SK-N-SH (cell line): ENCODE measurements around the gene COQ3. TPM values are rescaled to one million over a fixed set of nuclear protein-coding genes. Genes with fewer than 3 reads are reported as not detected.

Source experiments
- CTCF ChIA-PET: fragments of 300-600, 350-600 bp; formaldehyde crosslinking; extraction: SDS; loops from one replicate; lab custom pipeline; 2021; lab: Yijun Ruan, JAX
- POLR2A ChIA-PET: fragments of 350-600 bp; sonication (Branson Sonifier 250); formaldehyde crosslinking; extraction: SDS; loops from one replicate; lab custom pipeline; 2020; ENCODE audit warnings: antibody characterized with exemption, inconsistent platforms; lab: Yijun Ruan, JAX
- DNase-seq: peaks from one replicate; pipeline ENCODE4 v3.0.0; 2012
- H2AFZ ChIP-seq: fragments of 200-600 bp; sonication (generic); 2 replicates; pipeline ENCODE4 v1.8.1; 2016; ENCODE audit warnings: antibody characterized with exemption, mild to moderate bottlenecking, low read depth
- H3F3A ChIP-seq: fragments of 200-600 bp; sonication (generic); replicated peaks from 2 replicates; pipeline ENCODE3; 2016; ENCODE audit warnings: antibody characterized with exemption, mild to moderate bottlenecking; ENCODE audit not compliant: insufficient read depth
- H3K27ac ChIP-seq, 2 experiments: fragments of 200-500 bp in 1 of 2; fragments of 200-600 bp in 1 of 2; sonication (Bioruptor generic) in 1 of 2; sonication (generic), shearing (Covaris generic) in 1 of 2; 2 replicates each; pipeline versions ENCODE4 v1.5.1 to v1.6.1; 2014 to 2016; ENCODE audit warnings: low read depth in 2 of 2, inconsistent platforms in 1 of 2, low read length in 1 of 2, mild to moderate bottlenecking in 1 of 2, mixed read lengths in 1 of 2
- H3K27me3 ChIP-seq: fragments of 200-600 bp; sonication (generic), shearing (Covaris generic); 2 replicates; pipeline ENCODE4 v1.6.1; 2016; ENCODE audit warnings: mixed run types; ENCODE audit not compliant: insufficient read depth
- H3K36me3 ChIP-seq, 2 experiments: fragments of 200-500 bp in 1 of 2; fragments of 200-600 bp in 1 of 2; sonication (Bioruptor generic) in 1 of 2; sonication (generic) in 1 of 2; replicated peaks in 1 of 2; 2 replicates each; pipeline versions ENCODE3 to v1.5.1; 2014 to 2016; ENCODE audit warnings: low read length in 1 of 2, mild to moderate bottlenecking in 1 of 2; ENCODE audit not compliant: insufficient read depth in 2 of 2, control insufficient read depth in 1 of 2
- H3K4me1 ChIP-seq, 2 experiments: fragments of 200-500 bp in 1 of 2; fragments of 200-600 bp in 1 of 2; sonication (Bioruptor generic) in 1 of 2; sonication (generic), shearing (Covaris generic) in 1 of 2; 2 replicates each; pipeline versions ENCODE4 v1.5.1 to v1.6.1; 2014 to 2016; ENCODE audit warnings: low read depth in 1 of 2, low read length in 1 of 2, mixed run types in 1 of 2; ENCODE audit not compliant: insufficient read depth in 2 of 2, control insufficient read depth in 1 of 2
- H3K4me2 ChIP-seq: fragments of 200-600 bp; sonication (generic), shearing (Covaris generic); 2 replicates; pipeline ENCODE4 v1.6.1; 2017; ENCODE audit warnings: mixed run types
- H3K4me3 ChIP-seq, 2 experiments: fragments of 200-500 bp in 1 of 2; fragments of 200-600 bp in 1 of 2; sonication (Bioruptor generic) in 1 of 2; sonication (generic), shearing (Covaris generic) in 1 of 2; 2 replicates each; pipeline versions ENCODE4 v1.5.1 to v1.8.1; 2014 to 2016; ENCODE audit warnings: low read depth in 2 of 2, inconsistent platforms in 1 of 2, low read length in 1 of 2, mild to moderate bottlenecking in 1 of 2, mixed read lengths in 1 of 2, moderate library complexity in 1 of 2
- H3K79me2 ChIP-seq: fragments of 200-600 bp; sonication (generic); 2 replicates; pipeline ENCODE4 v1.8.1; 2017; ENCODE audit warnings: mild to moderate bottlenecking; ENCODE audit not compliant: insufficient read depth
- H3K9ac ChIP-seq: fragments of 200-600 bp; sonication (generic); 2 replicates; pipeline ENCODE4 v1.6.1; 2017; ENCODE audit warnings: mixed run types
- H3K9me2 ChIP-seq: fragments of 200-600 bp; sonication (generic); 2 replicates; pipeline ENCODE4 v1.6.1; 2017; ENCODE audit warnings: mixed run types
- H3K9me3 ChIP-seq: fragments of 200-600 bp; sonication (generic); 2 replicates; pipeline ENCODE4 v1.6.1; 2017; ENCODE audit warnings: mixed run types, mild to moderate bottlenecking, moderate library complexity
- H4K20me1 ChIP-seq: fragments of 200-600 bp; sonication (generic); 2 replicates; pipeline ENCODE4 v1.6.1; 2017; ENCODE audit warnings: mild to moderate bottlenecking, mixed run types; ENCODE audit not compliant: insufficient read depth
- FOXM1 ChIP-seq: IDR thresholded peaks from 2 replicates; pipeline ENCODE4 v1.4.0; 2012; ENCODE audit warnings: low read depth, mild to moderate bottlenecking
- IRF3 ChIP-seq: fragments of 150-350 bp; IDR thresholded peaks from 2 replicates; pipeline ENCODE4 v1.6.1; 2016; ENCODE audit warnings: mild to moderate bottlenecking, low read depth, low read length
- JUND ChIP-seq: IDR thresholded peaks from 2 replicates; pipeline ENCODE4 v1.4.0; 2012
- MEF2A ChIP-seq: IDR thresholded peaks from 2 replicates; pipeline ENCODE4 v1.4.0; 2012; ENCODE audit warnings: low read depth, borderline replicate concordance
- NFIC ChIP-seq: IDR thresholded peaks from 2 replicates; pipeline ENCODE4 v1.4.0; 2012; ENCODE audit warnings: borderline replicate concordance
- NRF1 ChIP-seq: IDR thresholded peaks from 2 replicates; pipeline ENCODE4 v1.6.1; 2012; ENCODE audit warnings: low read depth, mild to moderate bottlenecking, low read length
- POLR2AphosphoS5 ChIP-seq: IDR thresholded peaks from 2 replicates; pipeline ENCODE4 v1.6.1; 2012; ENCODE audit warnings: low read depth, low read length
- SMC3 ChIP-seq: IDR thresholded peaks from 2 replicates; pipeline ENCODE4 v1.6.1; 2012; ENCODE audit warnings: low read depth, low read length, improper control_type of control experiment
- TAF1 ChIP-seq: IDR thresholded peaks from 2 replicates; pipeline ENCODE4 v1.6.1; 2012; ENCODE audit warnings: low read depth, mild to moderate bottlenecking, low read length, moderate library complexity, borderline replicate concordance
- TCF12 ChIP-seq: IDR thresholded peaks from 2 replicates; pipeline ENCODE4 v1.4.0; 2012
- USF2 ChIP-seq: fragments of 150-350 bp; IDR thresholded peaks from 2 replicates; pipeline ENCODE4 v1.6.1; 2017; ENCODE audit warnings: antibody characterized with exemption, low read length, low read depth, borderline replicate concordance
- ZBTB33 ChIP-seq: IDR thresholded peaks from 2 replicates; pipeline ENCODE4 v1.4.0; 2012; ENCODE audit warnings: low read depth, borderline replicate concordance
- WGBS: methylation state at CpG from one replicate; pipeline ENCODE4 v1.1.6; 2017; ENCODE audit warnings: low lambda C conversion rate; 5-methylcytosine and 5-hydroxymethylcytosine counted together
- polyA plus RNA-seq, 3 experiments: library from polyadenylated mRNA; depleted of rRNA; stranded (reverse); fragments of >200 nt; gene quantifications; 2 replicates each; pipeline ENCODE4 v1.2.3, GENCODE V29; 2012
- TF ChIP-seq, protein P1 (sequence below): fragments of 200-600 bp; sonication (generic); IDR thresholded peaks from 2 replicates; pipeline ENCODE4 v1.6.1; 2017; ENCODE audit warnings: antibody characterized with exemption, mild to moderate bottlenecking, moderate library complexity

Gene COQ3
- polyA plus RNA-seq, 1 of the 3 experiments (the other 2 are of a cell fraction) = 6.4 TPM

DNA sequence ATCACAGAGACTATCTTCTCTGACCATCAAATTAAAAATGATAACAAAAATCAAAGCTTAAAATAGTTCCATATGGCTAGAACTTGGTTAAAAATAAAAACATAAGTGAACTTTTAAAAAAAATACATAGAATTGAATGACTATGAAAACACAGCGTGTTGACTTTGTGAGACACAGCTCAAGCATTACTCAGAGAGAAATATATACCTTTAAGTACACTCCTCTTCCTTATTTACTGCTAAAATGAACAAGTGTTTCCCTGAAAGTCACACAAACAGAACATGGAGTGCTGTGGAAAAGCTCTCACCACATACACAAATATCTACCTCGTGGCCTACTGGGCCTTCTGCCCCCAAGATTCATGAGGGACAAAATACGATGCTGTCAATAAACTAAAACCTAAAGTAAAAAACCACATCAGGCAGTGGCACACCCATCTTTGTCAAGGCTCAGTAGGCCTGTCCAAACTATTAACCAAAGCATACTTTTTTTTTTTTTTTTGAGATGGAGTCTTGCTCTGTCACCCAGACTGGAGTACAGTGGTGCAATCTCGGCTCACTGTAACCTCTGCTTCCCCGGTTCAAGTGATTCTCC is 52.0 kb downstream of the COQ3 start:
- ChIA-PET POLR2A (no interaction called here), CTCF (interaction anchor here (4.4 kb wide), 1 partner anchor 11 kb away, joined by 27 read pairs; no protein-coding TSS in a partner anchor)
- peaks cover 16% of the 10 kb centered on the region for H3F3A ChIP-seq
- H3K79me2 ChIP-seq = no peaks in the 10 kb centered on the region
- no peaks in the 10 kb centered on the region for H3K9me3 ChIP-seq
- H3K4me2 ChIP-seq = no peak overlapping the region
- peaks cover 3 to 6% of the 10 kb centered on the region in 2 experiments for H3K36me3 ChIP-seq
- H4K20me1 ChIP-seq = no peaks in the 10 kb centered on the region
- peak overlapping the region; percentile 18; the same call in 1 of the 2 replicates for H2AFZ ChIP-seq
- no peaks in the 10 kb centered on the region for H3K9me2 ChIP-seq
- no peak overlapping the region for H3K9ac ChIP-seq
- H3K27ac ChIP-seq = 0 out of 4 replicates have a peak overlapping the region, but pooled peaks of 1 of the 2 experiments have one; percentile 35
- DNase-seq = no peak
- peaks cover 0 to 4% of the 10 kb centered on the region in 2 experiments; a peak in 2 of 4 replicates for H3K4me1 ChIP-seq
- no peaks in the 10 kb centered on the region for H3K27me3 ChIP-seq
- no peak for TF ChIP-seq SMC3
- no peak for TF ChIP-seq JUND
- no peak for TF ChIP-seq TCF12
- no peak for TF ChIP-seq IRF3
- no peak for TF ChIP-seq USF2
- TF ChIP-seq TAF1 = no peak
- TF ChIP-seq ZBTB33 = no peak
- TF ChIP-seq, protein P1, sequence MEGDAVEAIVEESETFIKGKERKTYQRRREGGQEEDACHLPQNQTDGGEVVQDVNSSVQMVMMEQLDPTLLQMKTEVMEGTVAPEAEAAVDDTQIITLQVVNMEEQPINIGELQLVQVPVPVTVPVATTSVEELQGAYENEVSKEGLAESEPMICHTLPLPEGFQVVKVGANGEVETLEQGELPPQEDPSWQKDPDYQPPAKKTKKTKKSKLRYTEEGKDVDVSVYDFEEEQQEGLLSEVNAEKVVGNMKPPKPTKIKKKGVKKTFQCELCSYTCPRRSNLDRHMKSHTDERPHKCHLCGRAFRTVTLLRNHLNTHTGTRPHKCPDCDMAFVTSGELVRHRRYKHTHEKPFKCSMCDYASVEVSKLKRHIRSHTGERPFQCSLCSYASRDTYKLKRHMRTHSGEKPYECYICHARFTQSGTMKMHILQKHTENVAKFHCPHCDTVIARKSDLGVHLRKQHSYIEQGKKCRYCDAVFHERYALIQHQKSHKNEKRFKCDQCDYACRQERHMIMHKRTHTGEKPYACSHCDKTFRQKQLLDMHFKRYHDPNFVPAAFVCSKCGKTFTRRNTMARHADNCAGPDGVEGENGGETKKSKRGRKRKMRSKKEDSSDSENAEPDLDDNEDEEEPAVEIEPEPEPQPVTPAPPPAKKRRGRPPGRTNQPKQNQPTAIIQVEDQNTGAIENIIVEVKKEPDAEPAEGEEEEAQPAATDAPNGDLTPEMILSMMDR = no peak
- no peak for TF ChIP-seq FOXM1
- TF ChIP-seq MEF2A = no peak
- no peak for TF ChIP-seq POLR2AphosphoS5
- TF ChIP-seq NRF1 = no peak
- no peak for TF ChIP-seq NFIC
- TF ChIP-seq, all 33 proteins: peak for 0
- H3K4me3 ChIP-seq = no peak overlapping the region
- WGBS = 92% methylated on average over 5 of the region's 5 CpGs
